GM11168 (cell line): ENCODE measurements around the gene DROSHA.
"Not testable (repeated sequence)": the region's sequence is repeated elsewhere in the genome, so short reads cannot be mapped to it uniquely, and the experiment has no call there.

ENCODE experiments used
- in situ Hi-C: fragments of 300-500 bp; cut with MboI; formaldehyde crosslinking; loops from one replicate; pipeline ENCODE4 v1.12.0; 2022; ENCODE audit warnings: low sequenced_read_pairs; ENCODE audit not compliant: unreplicated experiment

Gene DROSHA

GRCh38 chr5:31427013-31427723, 104.7 kb downstream of the DROSHA start:
- in situ Hi-C loops = no loop called here

GRCh38 chr5:31421806-31422586, 109.9 kb downstream of the DROSHA start:
- in situ Hi-C loops = no loop called here

- in situ Hi-C loops = no loop called here
Observed at GRCh38 chr5:31417512-31417911, 114.4 kb downstream of the DROSHA start.

- in situ Hi-C loops = no loop called here
Observed at GRCh38 chr5:31416547-31416946, 115.3 kb downstream of the DROSHA start.

- in situ Hi-C loops = no loop called here
Observed at GRCh38 chr5:31415960-31416359, 115.9 kb downstream of the DROSHA start.

GRCh38 chr5:31415009-31415923, 116.6 kb downstream of the DROSHA start:
- in situ Hi-C loops = no loop called here

- in situ Hi-C loops = no loop called here
Observed at GRCh38 chr5:31413030-31413812, 118.7 kb downstream of the DROSHA start.

GRCh38 chr5:31412324-31412723, 119.6 kb downstream of the DROSHA start:
- in situ Hi-C loops = no loop called here

- in situ Hi-C loops = no loop called here
Observed at GRCh38 chr5:31410089-31410488, 121.8 kb downstream of the DROSHA start.

GRCh38 chr5:31408814-31409213, 123.1 kb downstream of the DROSHA start:
- in situ Hi-C loops = no loop called here

- in situ Hi-C loops = no loop called here
Observed at GRCh38 chr5:31407921-31408693, 123.8 kb downstream of the DROSHA start.

- in situ Hi-C loops = no loop called here
Observed at GRCh38 chr5:31404325-31404724, 127.6 kb downstream of the DROSHA start.

GRCh38 chr5:31401691-31402090, 130.2 kb downstream of the DROSHA start:
- in situ Hi-C loops = no loop called here

GRCh38 chr5:31397926-31398557, 133.9 kb downstream of the DROSHA start:
- in situ Hi-C loops = no loop called here

GRCh38 chr5:31396611-31397295, 135.1 kb downstream of the DROSHA start:
- in situ Hi-C loops = no loop called here

GRCh38 chr5:31395450-31396045, 136.3 kb downstream of the DROSHA start:
- in situ Hi-C loops = not testable (repeated sequence)

- in situ Hi-C loops = no loop called here
Observed at GRCh38 chr5:31393126-31393525, 138.8 kb downstream of the DROSHA start.

- in situ Hi-C loops = no loop called here
Observed at GRCh38 chr5:31392061-31392460, 139.8 kb downstream of the DROSHA start.
